WTC11 (cell line): ENCODE data around the gene G3BP2.

Experiments
- CTCF ChIP-seq: fragments of 200-600 bp; IDR thresholded peaks from 2 replicates; pipeline ENCODE4 v1.8.0; 2022; ENCODE audit warnings: antibody characterized with exemption
- E2F4 ChIP-seq: sonication (generic); formaldehyde crosslinking; IDR thresholded peaks from 2 replicates; pipeline ENCODE4 v1.8.1; 2022; ENCODE audit warnings: low read depth, mild to moderate bottlenecking, moderate library complexity, missing genetic modification reagents, borderline replicate concordance
- MLX ChIP-seq: sonication (generic); formaldehyde crosslinking; IDR thresholded peaks from 2 replicates; pipeline ENCODE4 v1.8.1; 2023; ENCODE audit warnings: mild to moderate bottlenecking, missing genetic modification reagents, moderate library complexity
- MXD4 ChIP-seq: fragments of 250-450 bp; sonication (Bioruptor Pico); IDR thresholded peaks from 2 replicates; pipeline ENCODE4 v1.8.0; 2021; ENCODE audit warnings: mild to moderate bottlenecking, moderate library complexity, borderline replicate concordance
- NR1H2 ChIP-seq: sonication (generic); formaldehyde crosslinking; IDR thresholded peaks from 2 replicates; pipeline ENCODE4 v1.9.0; 2021; ENCODE audit warnings: mild to moderate bottlenecking, moderate library complexity, missing genetic modification reagents
- ZBTB43 ChIP-seq: sonication (generic); formaldehyde crosslinking; IDR thresholded peaks from 2 replicates; pipeline ENCODE4 v1.8.1; 2023; ENCODE audit warnings: mild to moderate bottlenecking, missing genetic modification reagents
- ZNF263 ChIP-seq: sonication (generic); formaldehyde crosslinking; IDR thresholded peaks from 2 replicates; pipeline ENCODE4 v1.8.1; 2022; ENCODE audit warnings: low read depth, mild to moderate bottlenecking, moderate library complexity, missing genetic modification reagents

- TF ChIP-seq E2F4 (CRISPR knock-in tag): no peak
- no peak for TF ChIP-seq CTCF
- no peak for TF ChIP-seq MXD4 (CRISPR knock-in tag)
- no peak for TF ChIP-seq ZNF263
- TF ChIP-seq ZBTB43 (CRISPR knock-in tag): no peak
- no peak for TF ChIP-seq NR1H2
- no peak for TF ChIP-seq MLX (CRISPR knock-in tag)
Observed at GRCh38 chr4:75686346-75686745, 13.1 kb upstream of the G3BP2 start.
